Ishikawa (cell line): ENCODE results near the gene ZNF804B.

ENCODE experiments used
- CEBPB ChIP-seq: IDR thresholded peaks from 2 replicates; pipeline ENCODE4 v1.6.1; 2012
- CREB1 ChIP-seq: IDR thresholded peaks from 2 replicates; pipeline ENCODE4 v1.6.1; 2012; ENCODE audit warnings: low read depth
- EP300 ChIP-seq: IDR thresholded peaks from 2 replicates; pipeline ENCODE4 v1.6.1; 2012; ENCODE audit warnings: borderline replicate concordance
- TAF1 ChIP-seq: IDR thresholded peaks from 2 replicates; pipeline ENCODE4 v1.6.1; 2012; ENCODE audit warnings: low read depth, mild to moderate bottlenecking
- TCF12 ChIP-seq: IDR thresholded peaks from 2 replicates; pipeline ENCODE4 v1.6.1; 2012; ENCODE audit warnings: low read depth
- YY1 ChIP-seq: IDR thresholded peaks from 2 replicates; pipeline ENCODE4 v1.6.1; 2012; ENCODE audit warnings: low read depth
- TF ChIP-seq, protein P1 (sequence below): IDR thresholded peaks from 2 replicates; pipeline ENCODE4 v1.6.1; 2012; ENCODE audit warnings: low read depth, mild to moderate bottlenecking
- TF ChIP-seq, protein P2 (sequence below): IDR thresholded peaks from 2 replicates; pipeline ENCODE4 v1.6.1; 2012

DNA sequence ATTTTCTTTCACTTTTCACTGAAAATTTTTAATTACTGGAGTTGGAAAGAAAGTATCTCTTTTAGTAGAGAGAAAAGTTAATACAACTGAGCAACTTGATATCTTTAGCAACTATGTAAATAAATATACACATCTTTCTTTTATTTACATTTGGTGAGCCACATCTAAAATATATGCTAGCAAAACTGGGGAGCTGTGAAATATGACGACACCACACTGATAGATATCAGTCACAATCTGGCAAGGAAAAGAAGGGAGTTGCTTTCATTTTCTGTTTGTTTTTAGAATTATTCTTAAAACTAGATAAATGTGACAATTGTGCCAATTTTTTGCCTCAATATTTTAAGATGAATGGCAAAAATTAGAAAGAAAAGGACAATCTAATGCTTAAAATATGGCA, 2.7 kb upstream of the ZNF804B start:
- TF ChIP-seq TCF12 (no peak), CREB1 (no peak), TAF1 (no peak), CEBPB (no peak), EP300 (no peak), YY1 (no peak)
- TF ChIP-seq, protein P1, sequence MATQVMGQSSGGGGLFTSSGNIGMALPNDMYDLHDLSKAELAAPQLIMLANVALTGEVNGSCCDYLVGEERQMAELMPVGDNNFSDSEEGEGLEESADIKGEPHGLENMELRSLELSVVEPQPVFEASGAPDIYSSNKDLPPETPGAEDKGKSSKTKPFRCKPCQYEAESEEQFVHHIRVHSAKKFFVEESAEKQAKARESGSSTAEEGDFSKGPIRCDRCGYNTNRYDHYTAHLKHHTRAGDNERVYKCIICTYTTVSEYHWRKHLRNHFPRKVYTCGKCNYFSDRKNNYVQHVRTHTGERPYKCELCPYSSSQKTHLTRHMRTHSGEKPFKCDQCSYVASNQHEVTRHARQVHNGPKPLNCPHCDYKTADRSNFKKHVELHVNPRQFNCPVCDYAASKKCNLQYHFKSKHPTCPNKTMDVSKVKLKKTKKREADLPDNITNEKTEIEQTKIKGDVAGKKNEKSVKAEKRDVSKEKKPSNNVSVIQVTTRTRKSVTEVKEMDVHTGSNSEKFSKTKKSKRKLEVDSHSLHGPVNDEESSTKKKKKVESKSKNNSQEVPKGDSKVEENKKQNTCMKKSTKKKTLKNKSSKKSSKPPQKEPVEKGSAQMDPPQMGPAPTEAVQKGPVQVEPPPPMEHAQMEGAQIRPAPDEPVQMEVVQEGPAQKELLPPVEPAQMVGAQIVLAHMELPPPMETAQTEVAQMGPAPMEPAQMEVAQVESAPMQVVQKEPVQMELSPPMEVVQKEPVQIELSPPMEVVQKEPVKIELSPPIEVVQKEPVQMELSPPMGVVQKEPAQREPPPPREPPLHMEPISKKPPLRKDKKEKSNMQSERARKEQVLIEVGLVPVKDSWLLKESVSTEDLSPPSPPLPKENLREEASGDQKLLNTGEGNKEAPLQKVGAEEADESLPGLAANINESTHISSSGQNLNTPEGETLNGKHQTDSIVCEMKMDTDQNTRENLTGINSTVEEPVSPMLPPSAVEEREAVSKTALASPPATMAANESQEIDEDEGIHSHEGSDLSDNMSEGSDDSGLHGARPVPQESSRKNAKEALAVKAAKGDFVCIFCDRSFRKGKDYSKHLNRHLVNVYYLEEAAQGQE: no peak
- TF ChIP-seq, protein P2, sequence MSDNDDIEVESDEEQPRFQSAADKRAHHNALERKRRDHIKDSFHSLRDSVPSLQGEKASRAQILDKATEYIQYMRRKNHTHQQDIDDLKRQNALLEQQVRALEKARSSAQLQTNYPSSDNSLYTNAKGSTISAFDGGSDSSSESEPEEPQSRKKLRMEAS: no peak
